GM19397 (cell line): ENCODE data around the gene RSL24D1.

Experiments
- ATAC-seq: cut with Tn5 transposase; IDR thresholded peaks from one replicate; pipeline ENCODE4 v1.9.1; 2021; ENCODE audit warnings: mild to moderate bottlenecking, moderate library complexity; ENCODE audit not compliant: unreplicated experiment

The RSL24D1 gene

DNA sequence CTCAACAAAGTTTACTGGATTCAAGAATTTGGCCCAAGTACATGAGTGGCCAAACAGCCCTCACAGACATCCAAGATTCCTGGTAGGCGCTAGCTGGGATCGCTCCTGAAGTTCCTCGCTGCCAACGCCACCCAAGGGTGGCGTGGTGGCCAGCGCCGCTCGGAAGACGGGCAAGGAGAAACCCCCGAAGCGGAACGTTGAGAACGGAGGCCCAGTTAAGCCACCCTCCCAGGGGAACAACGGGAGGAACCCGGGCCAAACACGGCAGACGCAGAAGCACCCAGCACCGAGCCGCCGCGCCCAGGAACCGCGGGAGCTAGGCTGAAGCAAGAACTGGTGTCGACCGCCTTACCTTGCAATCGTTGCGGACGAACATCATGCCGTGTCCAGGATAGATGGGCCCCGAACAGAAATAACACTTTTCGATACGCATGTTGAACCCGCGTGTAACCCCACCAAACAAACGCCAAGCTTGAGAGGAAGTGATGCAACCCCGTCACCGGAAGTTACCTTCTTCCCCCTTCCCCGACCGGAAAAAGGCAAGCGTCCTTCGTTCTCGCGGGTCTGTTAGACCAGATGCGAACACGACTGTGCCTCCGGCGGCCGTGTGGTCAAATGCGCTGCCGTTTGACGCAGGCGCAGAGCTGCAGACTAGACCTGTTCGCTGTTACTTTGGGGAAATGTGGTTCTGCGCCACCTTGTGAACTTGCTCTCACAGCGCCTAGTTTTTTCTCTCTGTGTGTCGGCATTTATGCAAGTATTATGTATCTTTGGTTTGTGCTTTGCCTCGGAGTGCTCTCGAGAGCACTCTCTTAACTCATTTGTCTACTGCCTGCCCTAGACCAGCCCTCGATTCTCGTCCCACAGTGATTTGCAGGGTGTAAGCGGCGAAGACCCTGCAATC, at the start of gene RSL24D1:
Gene RSL24D1, minus strand, starts transcription at position 484 of the 904 bp plus-strand sequence. Its CDS starts 51 bp downstream, at position 433.
- ATAC-seq: peak; percentile 99

DNA sequence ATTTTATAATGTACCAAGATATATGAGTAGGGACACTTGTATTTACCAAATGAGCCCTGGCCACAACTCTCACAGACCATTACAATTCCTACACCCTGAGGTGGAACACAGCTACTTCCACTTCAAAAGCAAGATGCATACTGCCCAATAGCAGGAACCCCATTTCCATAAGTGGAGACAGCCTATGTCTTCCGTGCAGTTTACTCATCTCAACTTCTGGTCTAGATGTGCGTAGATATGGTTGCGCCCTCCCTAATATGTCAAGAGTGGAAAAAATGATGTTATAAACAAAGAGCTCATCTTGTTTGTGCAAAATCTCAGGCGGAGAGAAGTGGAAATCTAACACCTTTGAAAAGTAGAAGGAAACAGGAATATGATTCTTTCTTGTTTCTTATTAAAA, 48.3 kb upstream of the RSL24D1 start:
- no peak for ATAC-seq

DNA sequence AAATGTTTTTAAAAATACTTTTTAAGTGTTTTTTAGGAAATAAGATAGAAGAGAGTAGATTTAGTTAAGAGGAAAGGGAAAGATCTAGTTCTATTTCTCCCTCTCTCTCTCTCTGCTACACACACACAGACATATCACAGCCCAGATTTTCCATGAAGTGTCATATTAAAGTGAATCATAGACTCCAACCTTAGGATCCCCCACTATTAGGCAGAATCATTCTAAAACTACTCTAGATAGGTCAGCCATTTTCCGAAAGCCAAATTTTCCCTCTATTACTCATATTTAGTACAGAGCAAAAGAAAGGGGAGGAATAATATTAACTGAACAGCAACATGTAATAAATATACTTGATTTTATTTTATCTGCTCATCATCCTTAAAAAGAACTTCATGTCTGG, 45.1 kb upstream of the RSL24D1 start:
- ATAC-seq: no peak

DNA sequence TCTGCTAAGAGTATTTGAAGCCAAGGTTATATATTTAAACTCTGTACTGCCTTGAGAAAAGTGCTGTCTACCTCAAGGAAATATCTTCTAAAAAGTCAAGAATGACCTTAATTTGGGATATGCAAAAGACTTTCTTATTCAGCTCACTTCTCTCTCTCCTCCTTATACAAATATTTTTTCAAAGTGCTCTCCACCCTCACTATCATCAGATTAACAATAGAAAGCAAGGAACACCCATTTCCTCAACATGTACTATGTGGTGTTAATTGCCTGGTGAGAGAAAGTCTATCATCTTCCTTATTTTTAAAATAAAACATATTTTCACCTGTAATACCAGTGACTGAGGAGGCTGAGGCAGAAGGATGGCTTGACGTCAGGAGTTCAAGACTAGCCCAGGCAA, 44.4 kb upstream of the RSL24D1 start:
- no peak for ATAC-seq

DNA sequence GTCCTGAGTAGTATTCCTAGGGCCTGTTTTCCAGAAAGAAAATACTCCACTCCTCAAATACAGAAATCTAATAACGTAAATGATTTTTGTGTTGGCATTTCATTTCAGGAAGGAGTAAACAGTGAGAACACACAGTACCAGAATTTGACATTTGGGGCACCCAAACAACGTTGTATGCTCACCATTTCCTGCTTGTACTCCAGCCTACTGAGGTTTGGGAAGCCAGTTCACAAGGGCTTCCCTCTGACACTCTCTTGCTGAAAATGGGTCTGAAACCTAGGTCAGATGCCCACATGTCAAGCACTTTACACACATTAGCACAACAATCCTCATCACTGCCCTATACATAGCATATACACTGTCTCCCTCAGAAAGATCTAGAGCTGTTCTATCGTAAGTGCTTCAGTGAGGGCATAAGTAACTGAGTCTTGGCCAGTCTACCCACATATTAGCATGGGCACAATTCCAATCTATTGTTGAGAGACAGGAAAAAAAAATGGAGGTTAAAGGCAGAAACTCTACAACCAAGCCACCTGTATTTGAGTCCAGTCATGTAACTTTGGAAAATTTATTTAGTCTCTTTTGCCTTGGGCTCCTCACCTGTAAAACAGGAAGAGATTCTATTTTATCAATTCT, 43.5 kb upstream of the RSL24D1 start:
- no peak for ATAC-seq

DNA sequence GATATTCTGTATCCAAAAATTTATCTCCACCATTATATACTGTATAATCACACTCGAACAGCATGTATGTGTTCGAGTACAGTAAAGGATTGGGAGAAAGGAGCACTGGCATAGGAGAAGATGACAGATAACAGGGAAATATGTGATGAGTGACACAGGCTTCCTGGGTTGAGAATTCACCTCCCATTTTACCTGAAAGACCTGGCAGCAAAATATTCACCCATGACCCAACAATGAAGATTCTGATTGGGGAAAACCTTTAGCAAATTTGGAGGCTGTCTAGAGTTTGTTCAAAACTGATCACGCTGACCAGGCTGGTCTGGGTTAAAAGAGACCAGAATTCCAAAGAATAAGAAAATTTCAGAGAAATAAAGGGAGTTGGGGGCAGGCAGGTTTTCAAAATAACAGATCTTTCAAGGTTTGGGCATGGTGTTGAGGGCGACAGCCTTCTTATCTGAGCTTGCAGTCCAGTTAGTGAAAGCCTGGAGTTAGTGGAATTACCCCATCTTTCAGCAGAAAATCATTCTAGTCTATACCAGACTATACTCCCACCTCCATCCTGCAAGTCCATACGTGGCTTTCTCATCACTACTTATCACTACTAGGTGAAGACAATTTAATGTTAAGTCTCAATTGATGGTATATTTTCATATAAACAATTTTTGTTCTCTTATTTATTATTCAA, 42.8 kb upstream of the RSL24D1 start:
- no peak for ATAC-seq

DNA sequence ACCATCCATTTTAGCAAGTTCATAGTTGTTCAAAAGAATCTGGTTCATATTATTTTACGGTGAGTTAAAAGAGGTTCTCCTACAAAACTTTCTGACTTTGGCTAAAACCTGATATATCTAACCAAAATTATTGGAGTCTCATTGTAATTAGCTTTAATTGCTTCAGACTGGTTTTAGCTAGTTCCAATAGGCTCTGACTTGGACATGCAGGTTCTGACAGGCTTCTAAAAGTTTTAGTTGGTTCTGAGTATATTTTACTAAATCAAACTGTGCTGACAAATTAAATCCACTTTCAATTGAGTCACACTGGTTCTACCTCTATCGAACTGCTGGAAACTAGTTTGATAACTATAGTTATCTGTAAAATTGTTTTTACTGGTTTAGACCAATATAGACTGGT, 42.1 kb upstream of the RSL24D1 start:
- no peak for ATAC-seq

DNA sequence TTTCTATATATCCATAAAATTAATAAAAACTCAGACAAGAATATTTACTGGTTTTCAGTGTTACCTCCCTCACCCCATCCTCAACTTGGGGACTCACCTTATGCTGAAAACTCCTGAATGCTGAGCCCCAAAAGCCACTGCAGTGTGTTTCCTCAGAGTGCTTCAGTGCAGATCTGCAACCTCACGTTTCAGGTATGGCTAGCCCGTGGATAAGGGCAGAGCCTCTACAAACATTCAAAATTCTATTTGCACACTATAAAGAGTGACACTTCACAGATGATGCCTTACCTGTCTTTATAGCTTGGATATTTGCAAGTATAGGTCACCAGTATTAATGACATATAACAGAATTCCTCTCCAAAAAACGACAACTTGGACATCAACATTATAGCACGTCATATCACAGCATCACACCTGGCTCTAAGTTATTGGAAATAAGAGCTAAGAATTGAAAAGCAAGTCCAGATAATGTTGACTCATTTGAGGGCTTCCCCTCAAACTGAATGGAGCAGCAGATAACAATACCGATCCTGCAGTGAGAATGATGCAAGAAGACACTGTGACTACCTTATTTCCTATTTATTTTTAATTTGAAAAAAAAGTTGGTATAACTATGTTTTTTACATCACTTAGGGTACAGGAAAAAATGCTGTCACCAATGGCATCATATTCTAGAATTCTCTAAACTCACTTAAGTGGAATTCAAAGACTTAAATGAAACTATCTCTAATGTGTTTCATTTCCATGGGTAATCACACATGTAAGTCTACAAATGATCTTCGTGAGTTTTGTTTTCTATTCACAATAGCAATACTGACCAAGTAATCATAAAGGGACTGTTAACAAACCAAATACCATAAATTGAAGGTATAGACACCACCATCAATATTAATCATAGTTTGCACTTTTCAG, 40.7 kb upstream of the RSL24D1 start:
- ATAC-seq: no peak

DNA sequence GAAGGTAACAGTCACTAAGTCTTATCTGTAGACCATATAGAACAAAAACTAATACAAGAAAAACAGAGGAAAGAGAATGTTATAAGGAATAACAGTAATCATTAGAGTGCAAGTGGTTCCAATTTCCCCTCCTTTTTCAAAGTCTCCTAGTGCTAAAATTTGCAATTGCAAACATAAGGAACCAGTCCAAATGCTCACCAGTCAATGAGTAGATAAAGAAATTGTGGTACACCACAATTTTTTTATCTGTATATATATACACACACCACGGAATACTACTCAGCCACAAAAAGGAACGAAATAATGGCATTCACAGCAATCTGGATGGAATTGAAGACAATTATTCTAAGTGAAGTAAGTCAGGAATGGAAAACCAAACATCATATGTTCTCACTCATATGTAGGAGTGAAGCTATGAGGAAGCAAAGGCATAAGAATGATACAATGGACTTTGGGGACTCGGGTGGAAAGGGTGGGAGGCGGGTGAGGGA, 38.9 kb upstream of the RSL24D1 start:
- ATAC-seq: no peak

DNA sequence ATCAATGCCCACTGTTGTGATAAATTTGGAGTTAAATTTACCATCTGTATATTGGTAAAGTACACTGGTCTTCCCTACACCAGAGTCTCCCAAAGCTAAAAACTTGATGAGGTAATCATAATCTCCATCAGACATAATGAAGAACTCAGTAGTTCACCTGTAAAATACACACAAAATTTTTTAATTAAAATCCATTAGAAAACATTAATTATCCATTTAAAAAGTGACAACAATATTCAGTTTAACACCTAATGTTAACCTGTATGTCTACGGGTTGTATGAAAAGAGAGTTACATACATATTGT, 38.0 kb upstream of the RSL24D1 start:
- ATAC-seq: no peak

DNA sequence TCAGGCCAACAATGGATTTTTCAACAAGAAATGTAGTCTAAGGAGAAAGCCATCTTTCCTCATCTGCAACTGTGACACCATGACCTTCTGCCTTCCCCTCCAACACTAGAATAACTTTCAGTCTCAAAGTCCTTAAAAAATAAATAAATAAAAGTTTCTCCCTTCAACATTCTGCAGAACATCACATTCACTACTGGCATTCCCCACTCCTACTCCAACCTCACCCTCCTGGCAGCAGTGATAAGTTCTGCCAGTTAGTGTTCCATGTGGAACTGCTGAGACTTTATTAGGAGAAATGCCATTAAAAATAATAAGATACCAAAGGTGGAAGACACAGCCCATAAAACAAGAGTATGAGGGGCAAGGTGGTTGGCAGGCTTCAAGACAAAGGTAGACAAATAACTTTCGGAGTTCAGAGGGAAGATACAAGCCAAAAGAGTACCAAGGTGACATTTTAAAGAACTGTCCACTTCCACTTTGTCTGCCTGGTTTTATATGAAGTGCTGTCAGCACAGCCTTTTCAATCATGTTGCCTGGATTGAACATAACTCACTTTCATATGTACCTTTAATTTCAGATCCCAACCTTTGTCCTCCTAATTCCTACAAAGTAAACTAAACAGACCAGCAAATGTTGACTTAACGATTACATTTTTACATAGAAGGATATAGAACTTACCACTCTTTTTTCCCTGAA, 37.5 kb upstream of the RSL24D1 start:
- ATAC-seq: no peak

DNA sequence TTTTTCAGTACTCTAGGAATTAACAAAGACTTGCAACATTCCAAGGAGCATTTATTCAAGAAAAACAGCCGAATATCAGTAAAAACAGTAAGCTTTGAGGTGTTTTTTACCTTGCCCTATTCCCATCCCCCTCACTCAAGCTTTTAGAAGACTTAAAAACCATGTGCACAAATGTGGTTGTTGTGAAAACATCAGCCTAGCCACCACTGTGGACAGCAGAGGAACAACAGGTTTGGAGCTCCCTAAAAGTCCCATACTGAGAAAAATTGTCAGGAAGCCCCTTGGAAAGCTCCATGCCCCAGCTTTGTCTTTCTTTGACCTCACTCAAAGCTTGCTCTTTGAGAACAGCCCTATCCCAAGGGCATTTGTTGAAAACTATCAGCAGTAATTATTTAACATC, 34.7 kb upstream of the RSL24D1 start:
- ATAC-seq: no peak

DNA sequence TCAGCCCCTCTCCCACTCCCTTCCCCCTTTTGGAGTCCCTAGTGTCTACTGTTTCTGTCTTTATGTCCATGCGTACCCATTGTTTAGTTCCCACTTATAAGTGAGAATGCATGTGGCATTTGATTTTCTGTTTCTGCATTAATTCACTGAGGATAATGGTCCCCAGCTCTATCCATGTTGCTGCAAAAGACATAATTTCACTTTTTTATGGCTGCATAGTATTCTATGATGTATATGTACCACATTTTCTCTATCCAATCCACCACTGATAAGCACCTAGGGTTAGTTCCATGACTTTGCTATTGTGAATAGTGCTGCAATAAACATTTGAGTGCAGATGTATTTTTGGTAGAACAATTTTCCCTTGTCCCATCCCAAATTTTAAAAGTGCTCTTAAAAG, 34.2 kb upstream of the RSL24D1 start:
- no peak for ATAC-seq

DNA sequence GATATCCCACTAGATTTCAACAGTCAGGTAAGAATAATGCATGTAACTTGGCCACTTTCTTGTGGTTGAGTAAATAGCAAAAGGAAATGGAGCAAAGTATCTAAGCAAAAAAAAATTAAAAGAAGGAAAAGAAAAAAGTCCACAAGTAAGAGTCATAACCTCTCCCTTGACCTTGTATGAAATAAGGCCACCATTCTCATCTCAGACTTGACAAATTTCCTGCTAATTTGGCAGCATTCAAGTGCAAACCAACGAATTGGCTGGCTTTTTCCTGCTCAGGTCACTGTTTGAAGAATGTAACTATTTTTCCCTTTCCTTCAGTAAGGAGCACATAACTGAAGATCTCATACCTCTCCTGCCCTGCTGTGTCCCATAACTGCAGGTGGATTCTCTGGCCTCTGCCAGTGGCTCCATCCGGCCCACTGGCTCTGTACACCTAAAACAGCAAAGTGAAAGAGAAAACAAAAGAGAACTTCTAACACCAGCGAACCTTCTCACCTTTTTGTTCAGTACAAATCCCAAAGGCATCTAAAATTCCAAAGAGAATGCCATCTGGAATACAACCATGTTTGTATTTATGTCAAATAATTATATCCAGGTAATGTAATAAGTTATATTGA, 33.4 kb upstream of the RSL24D1 start:
- ATAC-seq: no peak

DNA sequence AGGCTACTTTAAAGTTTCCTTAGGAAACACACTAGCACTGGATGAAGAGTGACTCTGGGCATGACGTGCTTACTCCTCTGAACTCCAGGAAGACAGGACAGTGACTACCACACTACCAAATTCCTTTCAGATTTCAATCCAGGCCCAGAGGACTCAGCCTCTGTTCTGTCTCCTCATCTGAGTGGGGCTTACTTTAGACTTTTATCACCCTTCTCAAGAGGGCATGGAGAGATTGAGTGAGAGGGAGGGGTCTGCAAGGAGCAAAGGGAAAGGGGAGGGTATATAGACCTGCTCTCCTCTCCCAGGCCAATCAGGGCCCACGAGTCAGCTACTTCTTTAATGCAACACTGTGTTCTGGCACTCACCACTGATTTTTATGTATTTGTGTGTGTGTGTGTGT, 29.4 kb upstream of the RSL24D1 start:
- no peak for ATAC-seq

DNA sequence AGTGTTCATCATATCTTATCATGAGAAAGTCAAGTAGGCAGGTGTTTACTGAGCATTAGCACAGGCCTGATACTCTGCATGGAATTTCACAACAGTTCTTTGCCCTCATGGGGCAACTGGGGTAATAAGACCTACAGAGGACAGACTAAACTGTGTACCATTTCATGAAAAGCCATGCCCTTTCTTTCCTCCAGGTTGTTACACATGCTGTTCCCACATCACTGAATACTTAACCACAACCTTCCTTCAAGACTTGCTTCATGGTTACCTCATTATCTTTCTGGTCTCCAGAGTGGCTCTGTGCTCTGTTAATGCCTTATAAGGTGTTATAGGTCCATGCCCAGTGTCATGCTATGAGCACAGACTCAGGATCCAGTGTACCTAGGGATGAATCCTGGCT, 28.2 kb upstream of the RSL24D1 start:
- no peak for ATAC-seq

DNA sequence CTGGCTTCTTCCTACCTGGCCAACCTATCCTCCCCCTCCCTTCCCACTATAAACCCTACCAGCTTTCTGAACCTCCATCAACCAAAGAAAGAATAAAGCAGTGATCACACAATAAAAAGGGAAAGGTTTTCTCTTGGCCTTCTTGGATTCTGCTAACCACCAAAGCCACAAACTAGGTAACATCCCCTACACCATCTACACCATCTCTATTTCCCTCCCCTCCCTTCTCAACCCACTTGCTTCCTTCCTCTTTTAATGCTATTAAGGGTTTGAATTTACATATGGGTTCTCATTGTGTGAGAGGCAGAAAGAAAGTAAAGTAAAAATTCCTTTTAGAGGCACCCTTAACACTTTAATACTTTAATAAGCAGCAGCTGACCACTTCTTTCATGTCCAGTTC, 25.8 kb upstream of the RSL24D1 start:
- peak; percentile 68 for ATAC-seq

DNA sequence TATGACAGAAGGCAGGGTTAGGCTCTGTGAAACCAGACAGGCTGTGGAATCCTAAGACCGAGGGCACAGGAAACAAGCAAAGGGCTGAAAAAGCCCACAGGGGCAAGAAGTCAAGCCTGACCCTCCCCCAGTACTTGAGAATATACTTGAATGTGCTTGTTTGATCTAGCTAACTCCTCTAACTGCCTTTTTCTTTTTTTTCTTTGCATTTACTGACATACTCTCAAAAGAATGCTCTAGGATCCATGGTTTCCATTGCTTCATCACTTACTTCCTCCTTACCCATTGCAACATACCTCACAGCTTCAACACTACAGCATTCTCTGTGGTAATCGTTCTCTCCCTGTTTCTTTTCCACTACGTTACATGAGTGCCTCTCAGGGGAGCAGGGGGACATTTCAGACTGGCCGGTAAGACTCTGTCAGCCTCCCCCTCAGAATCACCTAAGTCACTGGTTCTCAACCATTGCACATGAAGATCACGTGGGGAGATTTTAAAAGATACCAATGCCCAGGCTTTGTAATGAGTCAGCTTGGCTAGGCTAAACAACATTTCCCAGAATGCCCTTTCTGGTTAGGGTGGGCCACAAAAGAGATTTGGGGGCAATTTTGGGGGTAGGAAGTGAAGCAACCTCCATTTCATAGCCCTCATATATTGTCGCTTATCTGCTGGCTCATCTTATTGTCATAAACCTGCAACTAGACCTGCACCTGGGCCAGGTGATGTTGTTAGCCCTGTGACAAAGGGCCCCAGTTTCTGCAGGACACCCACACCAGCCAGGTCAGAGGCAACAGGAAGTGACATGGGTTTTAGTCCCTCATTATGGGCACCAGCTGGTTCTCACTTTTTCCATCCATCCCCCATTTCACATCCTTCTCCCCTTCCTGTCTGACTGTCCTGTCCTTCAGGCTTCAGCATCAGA, 24.6 kb upstream of the RSL24D1 start:
- peak; percentile 42 for ATAC-seq

DNA sequence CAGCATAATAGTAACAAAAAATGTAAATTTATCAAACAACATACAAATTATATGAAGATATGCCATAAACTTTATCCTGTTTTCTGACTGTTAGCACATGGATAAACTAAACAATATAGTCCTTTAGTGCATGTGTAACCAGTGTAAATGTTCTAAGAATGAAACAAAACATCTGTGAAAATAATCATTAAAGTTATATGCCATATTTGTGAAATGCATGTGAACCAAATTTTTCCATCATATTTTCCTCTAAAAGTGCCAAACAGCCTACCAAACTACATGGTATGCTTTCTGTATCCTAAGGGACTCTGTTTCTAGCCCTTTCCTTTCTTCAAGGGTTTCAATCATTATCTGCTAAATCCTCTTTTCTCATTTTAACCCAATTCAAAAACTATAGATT, 23.9 kb upstream of the RSL24D1 start:
- no peak for ATAC-seq
